IMR-90 (cell line): ENCODE measurements around the gene SEZ6L. TPM values are rescaled to one million over a fixed set of nuclear protein-coding genes. Genes with fewer than 3 reads are reported as not detected.

ENCODE experiments used
- ATAC-seq: fragments of 200-7000 bp; cut with Tn5 transposase; 2 replicates; pipeline ENCODE4 v1.9.1; 2020; ENCODE audit warnings: low read depth, mild to moderate bottlenecking, moderate library complexity
- BruUV-seq: library from RNA; stranded (reverse); fragments of 400-500 nt; replicated peaks from 2 replicates; lab custom pipeline; 2021; lab: Mats Ljungman, UMichigan
- CTCF ChIA-PET: fragments of 300-600 bp; formaldehyde crosslinking; extraction: SDS; loops from one replicate; lab custom pipeline; 2021; ENCODE audit warnings: antibody characterized with exemption; lab: Yijun Ruan, JAX
- POLR2A ChIA-PET: fragments of 300-600 bp; sonication (Branson Sonifier 250); formaldehyde crosslinking; loops from one replicate; lab custom pipeline; 2022; ENCODE audit warnings: antibody characterized with exemption; ENCODE audit not compliant: unreplicated experiment; lab: Charles Lee
- DNase-seq: peaks from one replicate; pipeline ENCODE4 v3.0.0; 2013
- H2AFZ ChIP-seq: replicated peaks from 2 replicates; pipeline ENCODE3; 2013; ENCODE audit warnings: low read length, mild to moderate bottlenecking; ENCODE audit not compliant: poor library complexity
- H2AK5ac ChIP-seq: 2 replicates; pipeline ENCODE4 v1.6.1; 2013; ENCODE audit warnings: low read depth, low read length, inconsistent platforms
- H2AK9ac ChIP-seq: replicated peaks from 2 replicates; pipeline ENCODE3; 2013; ENCODE audit warnings: mild to moderate bottlenecking, low read depth, low read length, moderate library complexity; ENCODE audit not compliant: poor library complexity
- H2BK120ac ChIP-seq: 2 replicates; pipeline ENCODE4 v1.6.1; 2013; ENCODE audit warnings: low read depth, low read length, inconsistent platforms
- H2BK15ac ChIP-seq: 3 replicates; pipeline ENCODE4 v1.6.1; 2013; ENCODE audit warnings: low read depth, low read length, inconsistent platforms
- H2BK20ac ChIP-seq: 2 replicates; pipeline ENCODE4 v1.6.1; 2013; ENCODE audit warnings: low read depth, mild to moderate bottlenecking, inconsistent platforms, low read length, moderate library complexity
- H2BK5ac ChIP-seq: 2 replicates; pipeline ENCODE4 v1.6.1; 2013; ENCODE audit warnings: mild to moderate bottlenecking, low read depth, low read length, inconsistent platforms; ENCODE audit not compliant: poor library complexity, severe bottlenecking
- H3K14ac ChIP-seq: replicated peaks from 2 replicates; pipeline ENCODE4 v1.6.1; 2013; ENCODE audit warnings: low read depth, low read length, inconsistent platforms
- H3K18ac ChIP-seq: 2 replicates; pipeline ENCODE4 v1.6.1; 2013; ENCODE audit warnings: low read depth, low read length, control low read depth
- H3K23ac ChIP-seq: 2 replicates; pipeline ENCODE4 v1.6.1; 2013; ENCODE audit warnings: low read depth, low read length, inconsistent platforms
- H3K27ac ChIP-seq: 2 replicates; pipeline ENCODE4 v1.5.1; 2013; ENCODE audit warnings: mild to moderate bottlenecking, control low read depth, low read length; ENCODE audit not compliant: insufficient read depth
- H3K27me3 ChIP-seq: 2 replicates; pipeline ENCODE4 v1.6.1; 2013; ENCODE audit warnings: low read length; ENCODE audit not compliant: control insufficient read depth, insufficient read depth
- H3K36me3 ChIP-seq: 2 replicates; pipeline ENCODE4 v1.6.1; 2013; ENCODE audit warnings: low read length, mixed read lengths; ENCODE audit not compliant: control insufficient read depth, insufficient read depth
- H3K4ac ChIP-seq: 2 replicates; pipeline ENCODE4 v1.6.1; 2013; ENCODE audit warnings: low read depth, low read length, inconsistent platforms
- H3K4me1 ChIP-seq: 2 replicates; pipeline ENCODE4 v1.6.1; 2013; ENCODE audit warnings: low read length, mixed read lengths; ENCODE audit not compliant: control insufficient read depth, insufficient read depth
- H3K4me2 ChIP-seq: 2 replicates; pipeline ENCODE4 v1.6.1; 2013; ENCODE audit warnings: low read depth, mild to moderate bottlenecking, control low read depth, low read length, moderate library complexity
- H3K4me3 ChIP-seq: 2 replicates; pipeline ENCODE4 v1.5.1; 2013; ENCODE audit warnings: low read depth, mild to moderate bottlenecking, control low read depth, low read length, moderate library complexity; ENCODE audit not compliant: insufficient read depth
- H3K56ac ChIP-seq: 2 replicates; pipeline ENCODE4 v1.6.1; 2013; ENCODE audit warnings: low read length, inconsistent platforms; ENCODE audit not compliant: insufficient read depth; ENCODE audit errors: extremely low read depth
- H3K79me1 ChIP-seq, 2 experiments: 2 replicates each; pipeline ENCODE4 v1.6.1; 2013; ENCODE audit warnings: low read length in 2 of 2, inconsistent platforms in 1 of 2, low read depth in 1 of 2
- H3K9ac ChIP-seq: 2 replicates; pipeline ENCODE4 v1.6.1; 2013; ENCODE audit warnings: low read depth, low read length, control low read depth
- H3K9me1 ChIP-seq: 2 replicates; pipeline ENCODE4 v1.6.1; 2013; ENCODE audit warnings: low read length, inconsistent platforms; ENCODE audit not compliant: insufficient read depth
- H3K9me3 ChIP-seq: 2 replicates; pipeline ENCODE4 v1.6.1; 2013; ENCODE audit warnings: low read length; ENCODE audit not compliant: control insufficient read depth, insufficient read depth
- H4K20me1 ChIP-seq: 2 replicates; pipeline ENCODE4 v1.6.1; 2013; ENCODE audit warnings: low read length, inconsistent platforms; ENCODE audit not compliant: insufficient read depth
- H4K5ac ChIP-seq: 2 replicates; pipeline ENCODE4 v1.6.1; 2013; ENCODE audit warnings: mild to moderate bottlenecking, low read depth, low read length, control low read depth
- H4K8ac ChIP-seq, 2 experiments: 2 replicates each; pipeline ENCODE4 v1.6.1; 2013; ENCODE audit warnings: low read depth in 2 of 2, low read length in 2 of 2, control low read depth in 1 of 2, inconsistent platforms in 1 of 2
- H4K91ac ChIP-seq: 2 replicates; pipeline ENCODE4 v1.6.1; 2013; ENCODE audit warnings: low read depth, low read length, inconsistent platforms; ENCODE audit not compliant: insufficient read depth
- RCOR1 ChIP-seq: IDR thresholded peaks from 2 replicates; pipeline ENCODE4 v1.6.1; 2012; ENCODE audit warnings: mild to moderate bottlenecking, low read length, improper control_type of control experiment; ENCODE audit not compliant: insufficient replicate concordance
- USF2 ChIP-seq: fragments of 150-350 bp; IDR thresholded peaks from 2 replicates; pipeline ENCODE4 v1.6.1; 2017; ENCODE audit warnings: mild to moderate bottlenecking, antibody characterized with exemption, low read length, low read depth
- WGBS, 2 experiments: methylation state at CpG; one replicate each; pipeline versions ENCODE4 v1.1.5 to v1.1.7; 2013; ENCODE audit warnings: missing lambda C conversion rate in 2 of 2; ENCODE audit not compliant: insufficient read length in 1 of 2; ENCODE audit errors: extremely low coverage in 2 of 2; 5-methylcytosine and 5-hydroxymethylcytosine counted together
- dilution Hi-C: fragments of 300-500 bp; cut with HindIII; formaldehyde crosslinking; loops from one replicate; pipeline ENCODE4 v1.14.3; 2018; ENCODE audit warnings: low sequenced_read_pairs; ENCODE audit not compliant: unreplicated experiment
- in situ Hi-C: fragments of 300-500 bp; cut with MboI; formaldehyde crosslinking; loops from 3 replicates; pipeline ENCODE4 v1.14.3; 2019; ENCODE audit warnings: low sequenced_read_pairs, inconsistent platforms, mixed read lengths
- intact Hi-C: fragments of 100-400 bp; cut with micrococcal nuclease; formaldehyde crosslinking; loops from 2 replicates; pipeline ENCODE4 v1.10.0; 2022
- polyA plus RNA-seq, 3 experiments: library from polyadenylated mRNA; depleted of rRNA; stranded (reverse); fragments of >200 nt; gene quantifications; 2 replicates each; pipeline ENCODE4 v1.2.3, GENCODE V29; 2012; ENCODE audit warnings: low replicate concordance in 1 of 3
- total RNA-seq: library from RNA; depleted of rRNA; stranded (reverse); fragments of >200 nt; gene quantifications from 2 replicates; pipeline ENCODE4 v1.2.3, GENCODE V29; 2012

Gene SEZ6L
- total and polyA plus RNA-seq, 2 of the 4 experiments (the other 2 are of a cell fraction), result not detected

GRCh38 chr22:26139310-26139709, 30.0 kb upstream of the SEZ6L start:
- BruUV-seq, result no TSS peak
- Histone ChIP-seq H4K20me1 (no peaks in the 10 kb centered on the region), H2BK20ac (no peak overlapping the region), H4K8ac (no peak overlapping the region), H2BK120ac (no peak overlapping the region), H3K27ac (no peak overlapping the region), H2AK9ac (no peak overlapping the region), H2BK15ac (no peak overlapping the region), H3K23ac (no peak overlapping the region), H3K4me1 (no peaks in the 10 kb centered on the region), H2AK5ac (no peak overlapping the region), H3K27me3 (no peaks in the 10 kb centered on the region), H3K9me1 (no peaks in the 10 kb centered on the region), H3K36me3 (no peaks in the 10 kb centered on the region), H2BK5ac (no peak overlapping the region), H4K5ac (no peak overlapping the region), H3K4me3 (no peak overlapping the region), H3K56ac (no peak overlapping the region), H3K14ac (no peak overlapping the region), H3K4ac (no peak overlapping the region), H3K4me2 (no peak overlapping the region), H3K18ac (no peak overlapping the region), H3K9ac (no peak overlapping the region), H3K79me1 (no peaks in the 10 kb centered on the region), H3K9me3 (peaks cover 18% of the 10 kb centered on the region), H2AFZ (no peak overlapping the region), H4K91ac (no peak overlapping the region)
- intact Hi-C loops (no loop called here), dilution Hi-C loops (no loop called here), in situ Hi-C loops (no loop called here)
- TF ChIP-seq RCOR1 (no peak), USF2 (no peak)
- ChIA-PET POLR2A (no interaction called here), CTCF (no interaction called here)
- ATAC-seq, result no peak
- WGBS, 2 experiments, result no CpG with 5 or more reads among the region's 4 CpGs
- no peak for DNase-seq
